HG03460 (cell line): ENCODE results near the gene TMEM158.
A peak's percentile ranks its signal among the peaks of the same experiment; 100 is the strongest.

Source experiments
- ATAC-seq: cut with Tn5 transposase; IDR thresholded peaks from one replicate; pipeline ENCODE4 v1.9.1; 2021; ENCODE audit not compliant: unreplicated experiment

The TMEM158 gene

DNA sequence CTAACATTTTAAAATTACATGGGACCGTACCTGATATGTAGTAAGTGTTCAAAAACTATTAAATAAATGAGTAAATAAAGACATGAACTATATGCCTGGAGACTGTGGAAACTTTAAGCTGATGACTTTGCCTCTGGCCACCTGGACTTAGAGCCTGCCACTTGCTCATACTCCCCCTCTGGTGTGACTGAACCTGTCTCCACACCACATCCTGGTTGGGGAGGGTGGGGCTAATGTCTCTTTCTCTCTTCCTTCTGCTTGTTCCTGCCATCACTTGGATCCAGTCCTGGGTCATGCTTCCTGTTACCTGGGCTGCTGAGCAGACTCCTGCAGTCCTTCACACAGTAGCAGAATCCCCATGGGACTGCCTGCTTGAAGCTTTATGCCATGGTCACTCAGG, 8.2 kb upstream of the TMEM158 start:
- ATAC-seq = no peak

DNA sequence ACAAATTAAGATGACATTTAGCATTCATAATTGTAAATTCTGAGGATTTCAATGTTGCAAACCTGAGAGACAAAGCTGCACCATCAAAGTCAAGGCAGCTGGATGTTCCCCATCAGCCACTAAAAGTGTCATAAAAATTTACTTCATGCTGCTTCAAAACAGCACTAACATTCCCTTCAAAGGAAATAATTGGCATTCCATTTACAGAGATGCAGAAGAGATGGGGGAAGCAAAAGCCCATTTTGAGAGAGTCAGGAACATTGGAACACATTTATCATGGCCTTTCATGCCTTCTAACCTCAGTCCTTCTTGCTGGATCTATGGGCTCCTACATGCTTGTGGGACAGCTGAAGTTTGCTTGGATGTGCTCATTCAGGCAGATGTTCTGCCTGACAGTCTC, 6.4 kb upstream of the TMEM158 start:
- ATAC-seq = no peak

DNA sequence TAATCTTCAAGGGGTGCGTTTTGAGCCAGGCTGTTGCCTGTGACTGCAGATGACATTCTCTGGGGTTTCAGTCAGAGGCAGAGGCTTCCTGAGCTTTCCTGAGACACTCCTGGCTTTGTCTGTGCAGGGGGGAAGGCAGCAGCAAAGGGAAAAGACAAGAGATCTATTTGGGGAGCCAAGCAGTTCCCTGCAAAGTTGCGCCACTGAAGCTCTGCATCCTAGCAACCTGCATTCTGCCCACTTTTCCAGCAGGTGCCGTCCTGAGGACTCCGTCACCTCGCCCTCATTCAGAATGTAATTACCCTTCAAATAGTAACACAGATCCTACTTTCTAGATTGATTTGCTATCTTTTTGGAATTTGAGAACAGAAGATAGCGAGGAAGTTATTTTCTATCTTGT, 1.9 kb upstream of the TMEM158 start:
- no peak for ATAC-seq

DNA sequence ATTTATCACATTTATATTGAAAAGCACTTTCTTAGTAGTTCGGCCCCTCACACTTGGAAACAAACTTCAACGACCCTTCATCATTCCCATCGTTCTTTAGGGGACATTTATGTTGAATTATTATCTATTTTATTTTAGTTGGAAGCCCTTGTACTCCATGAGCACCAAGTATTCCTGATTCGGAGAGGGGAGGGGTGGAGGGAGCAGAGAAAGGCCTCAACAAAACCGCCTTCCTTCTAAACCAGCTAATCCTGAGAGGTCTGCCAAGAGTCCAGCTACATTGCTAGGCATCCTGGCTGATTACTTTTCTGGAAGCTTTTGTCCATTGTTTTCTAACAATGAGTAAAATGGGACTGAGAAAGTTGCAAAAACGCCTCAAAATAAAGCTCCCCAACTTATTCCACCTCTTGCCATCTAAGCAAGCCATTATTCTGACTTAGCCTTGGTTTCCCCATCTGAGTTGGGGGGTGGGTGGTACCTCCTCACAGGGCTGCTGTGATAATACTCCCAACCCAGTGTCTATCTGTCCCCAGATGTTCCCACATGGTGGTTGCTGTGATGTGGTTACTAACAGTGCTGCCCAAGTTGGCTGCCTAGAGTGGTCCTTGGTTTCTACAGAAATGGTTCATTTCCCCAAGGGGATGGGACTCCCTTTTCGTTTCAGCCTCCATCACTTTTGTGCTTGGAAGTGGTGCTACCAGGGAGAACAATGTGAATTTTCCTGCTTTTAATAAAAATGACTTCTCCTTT, 1.2 kb upstream of the TMEM158 start:
- ATAC-seq = no peak

DNA sequence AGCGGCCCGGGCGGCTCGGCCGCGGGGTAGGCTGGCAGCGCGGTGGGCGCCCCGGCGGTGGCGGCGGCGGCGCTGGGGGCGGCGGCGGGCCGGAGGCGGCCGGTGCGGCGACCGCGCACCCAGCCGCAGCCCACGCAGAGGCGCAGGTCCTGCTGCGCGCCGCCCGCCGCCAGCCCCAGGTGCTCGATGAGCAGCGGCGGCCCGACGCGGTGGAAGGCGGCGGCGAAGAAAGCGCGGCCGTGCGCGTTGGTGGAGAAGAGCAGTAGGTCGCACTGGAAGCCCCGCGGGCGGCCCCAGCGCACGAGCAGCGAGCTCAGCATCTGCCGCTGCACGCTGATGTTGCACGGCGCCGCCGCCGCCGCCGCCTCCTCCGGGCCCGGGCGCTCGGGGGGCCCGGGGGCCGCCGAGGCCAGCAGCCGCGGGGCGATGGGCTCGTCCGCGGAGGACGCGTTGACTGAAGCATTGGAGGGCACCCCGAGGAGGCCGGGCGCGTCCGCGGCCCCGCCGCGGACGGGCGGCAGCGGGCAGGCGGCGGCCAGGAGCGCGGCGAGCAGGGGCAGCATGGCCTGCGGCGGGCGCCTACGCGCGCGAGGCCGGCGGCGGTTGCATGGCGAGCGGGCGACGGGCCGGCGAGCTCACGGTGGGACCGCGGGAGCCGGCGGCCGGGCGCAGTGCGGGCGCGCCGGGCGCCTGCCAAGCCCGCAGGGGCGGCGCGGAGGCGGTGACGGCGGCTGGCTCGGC, 452 bp downstream of the TMEM158 start:
- ATAC-seq = peak; percentile 27

DNA sequence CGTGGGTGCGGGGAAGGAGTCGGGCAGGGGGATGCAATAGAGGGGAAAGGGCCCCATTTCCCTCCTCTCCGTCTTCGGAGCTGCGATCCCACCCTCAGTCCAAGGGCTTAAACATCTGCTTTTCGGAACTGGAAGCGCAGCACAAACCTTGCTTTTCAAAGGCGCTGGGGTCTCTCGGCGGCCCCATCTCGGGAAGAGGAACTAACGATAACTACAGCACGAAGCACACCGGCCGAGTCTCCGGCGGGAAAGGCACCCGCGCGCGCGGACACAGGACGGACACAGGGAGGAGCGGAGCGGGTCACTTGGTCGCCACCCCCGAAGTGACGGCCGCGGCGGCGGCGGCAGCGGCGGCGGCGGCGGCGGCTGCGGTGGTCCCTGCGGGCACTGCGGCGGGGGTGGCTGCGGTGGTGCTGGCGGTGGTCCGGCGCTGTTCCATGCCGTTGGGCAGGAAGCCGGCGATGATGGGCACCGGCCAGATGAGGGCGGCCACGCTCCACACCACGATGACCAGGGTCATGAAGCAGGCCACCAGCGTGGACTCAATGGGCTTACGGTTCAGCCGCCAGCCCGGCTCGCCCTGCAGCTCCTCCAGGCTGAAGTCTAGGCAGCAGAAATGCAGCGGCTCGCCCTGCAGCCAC, 1.1 kb downstream of the TMEM158 start:
- no peak for ATAC-seq

DNA sequence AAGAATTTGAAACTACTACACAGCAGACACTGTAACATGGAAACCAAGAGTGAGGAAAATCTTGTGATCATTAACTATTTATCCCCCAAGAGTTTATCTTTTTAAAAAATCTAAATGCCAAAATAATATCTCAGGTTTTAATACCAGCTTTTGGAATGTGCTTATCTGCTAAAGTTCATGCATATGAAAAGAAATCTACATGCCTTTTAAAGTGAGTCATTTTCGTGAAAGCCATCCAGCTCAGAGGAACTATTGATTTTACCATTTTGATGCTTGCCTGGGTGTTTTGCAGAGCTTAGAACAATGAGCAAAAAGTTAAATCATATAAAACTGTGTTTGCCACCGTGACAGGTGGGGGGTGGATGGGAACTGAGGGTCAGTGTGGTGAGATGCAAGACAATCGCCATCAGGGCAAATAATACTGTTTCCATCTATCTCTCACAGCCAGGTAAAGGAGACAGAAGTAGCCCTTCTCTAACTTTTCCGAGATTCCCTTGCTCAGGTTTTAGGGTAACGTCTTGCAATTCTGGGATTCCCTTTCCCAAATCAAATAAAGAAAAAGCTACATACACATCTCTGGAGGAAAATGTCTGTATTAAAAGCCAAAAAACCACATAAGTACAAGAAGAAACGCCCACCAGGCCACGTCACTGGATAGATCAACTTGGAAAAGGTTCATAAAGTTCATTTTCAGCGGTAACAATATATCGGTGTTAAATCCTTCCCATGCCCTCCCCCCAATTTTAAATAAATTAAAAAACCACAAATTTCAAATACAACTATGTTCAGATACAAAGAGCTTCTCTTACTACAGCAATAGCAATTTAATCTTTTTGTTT, 2.0 kb downstream of the TMEM158 start:
- no peak for ATAC-seq

DNA sequence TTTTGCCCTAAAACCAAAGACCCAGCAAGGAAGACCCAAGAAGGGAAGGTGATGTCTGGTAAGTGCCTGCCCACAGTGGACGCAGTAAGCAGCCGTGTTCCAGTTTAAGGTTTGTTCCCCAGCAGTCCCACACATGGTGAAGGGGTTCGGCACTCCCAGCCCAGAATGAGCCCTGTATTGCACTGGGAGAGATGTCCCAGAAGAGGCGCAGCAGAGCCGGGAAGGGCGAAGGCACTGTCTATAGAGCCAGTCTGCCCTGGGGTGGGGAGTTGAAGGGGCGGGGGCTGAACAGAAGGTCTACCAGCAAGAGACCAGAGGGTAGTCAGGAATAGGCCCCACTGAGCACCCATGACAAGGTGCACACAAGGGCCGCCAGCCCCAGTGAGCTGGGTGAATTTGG, 6.4 kb downstream of the TMEM158 start:
- no peak for ATAC-seq

DNA sequence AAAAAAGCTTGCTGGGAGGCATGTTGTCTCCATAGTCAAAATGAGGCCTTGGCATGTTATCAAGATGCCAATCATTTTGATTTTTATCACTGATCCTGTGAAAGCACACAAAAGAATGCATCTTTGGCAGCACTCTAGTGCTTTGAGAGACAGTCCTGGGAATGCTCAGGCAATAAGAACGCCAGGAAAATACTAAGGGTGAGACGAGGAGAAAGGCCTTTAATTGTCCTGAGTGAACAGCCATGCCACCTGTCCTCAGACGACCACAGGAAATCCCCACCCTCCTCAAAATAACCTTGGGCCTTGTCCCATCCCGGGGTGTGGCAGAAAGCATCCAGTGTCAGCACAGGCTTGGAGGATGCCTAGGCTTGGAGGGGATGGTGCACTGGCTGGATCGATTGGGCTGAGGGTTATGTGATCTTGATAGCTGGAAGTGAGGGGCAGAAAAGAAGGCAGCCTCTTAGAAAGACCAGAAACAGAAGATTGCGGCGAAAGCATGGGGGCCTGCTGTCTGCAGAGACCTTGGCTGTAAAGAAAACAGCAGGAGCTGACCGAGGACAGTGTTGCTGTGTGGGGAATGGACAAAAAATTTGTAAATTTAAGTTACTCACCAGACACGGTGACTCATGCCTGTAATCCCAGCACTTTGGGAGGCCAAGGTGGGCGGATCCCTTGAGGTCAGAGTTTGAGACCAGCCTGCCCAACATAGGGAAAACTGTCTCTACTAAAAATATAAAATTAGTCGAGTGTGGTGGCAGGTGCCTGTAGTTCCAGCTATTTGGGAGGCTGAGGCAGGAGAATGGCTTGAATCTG, 7.3 kb downstream of the TMEM158 start:
- no peak for ATAC-seq

DNA sequence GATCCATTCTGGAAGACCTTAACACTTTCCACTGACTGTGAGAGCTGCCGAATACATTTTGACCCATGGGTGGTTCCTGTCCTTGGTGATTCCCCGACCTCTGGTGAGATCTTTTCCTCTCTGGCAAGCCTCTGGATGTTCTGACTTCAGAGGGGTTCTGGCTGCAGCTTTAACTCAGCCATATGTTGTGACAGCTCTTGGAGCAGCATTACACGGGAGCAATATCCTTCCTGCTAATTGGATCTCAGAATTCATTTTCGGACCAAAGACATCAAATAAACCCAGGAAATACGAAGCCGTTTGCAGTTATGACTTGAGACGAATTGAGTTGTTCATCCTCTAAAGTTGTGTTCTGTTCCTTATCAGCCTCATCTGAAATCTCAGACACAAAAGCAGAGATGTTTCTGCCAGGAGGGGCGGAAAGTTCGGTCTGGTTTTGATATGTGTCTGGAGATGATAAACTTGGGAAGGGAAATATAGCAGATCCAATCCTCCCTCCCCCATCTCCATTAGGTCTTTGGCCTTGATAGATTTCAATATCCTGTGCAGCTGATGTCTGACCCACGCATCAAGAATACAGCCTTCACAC, 10.0 kb downstream of the TMEM158 start:
- no peak for ATAC-seq

DNA sequence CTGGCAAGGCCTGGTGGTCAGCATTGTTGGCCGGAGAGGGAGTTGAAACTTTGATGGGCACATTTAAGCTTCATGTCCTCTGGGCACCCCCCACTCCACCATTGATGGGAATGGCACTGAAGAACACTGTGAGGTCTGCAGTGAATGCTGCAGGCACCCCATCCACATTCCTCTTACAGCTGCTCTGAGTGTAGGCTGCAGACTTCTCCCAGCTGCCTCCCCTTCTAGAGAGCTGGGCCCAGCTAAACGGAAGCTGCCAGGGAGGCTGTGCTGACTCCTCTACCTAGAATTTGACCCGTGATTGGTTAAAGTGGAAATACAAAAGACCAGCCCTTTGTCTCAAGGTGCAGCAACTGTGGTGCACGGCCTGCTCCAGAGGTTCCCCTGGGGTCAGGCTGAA, 10.6 kb downstream of the TMEM158 start:
- ATAC-seq = no peak

DNA sequence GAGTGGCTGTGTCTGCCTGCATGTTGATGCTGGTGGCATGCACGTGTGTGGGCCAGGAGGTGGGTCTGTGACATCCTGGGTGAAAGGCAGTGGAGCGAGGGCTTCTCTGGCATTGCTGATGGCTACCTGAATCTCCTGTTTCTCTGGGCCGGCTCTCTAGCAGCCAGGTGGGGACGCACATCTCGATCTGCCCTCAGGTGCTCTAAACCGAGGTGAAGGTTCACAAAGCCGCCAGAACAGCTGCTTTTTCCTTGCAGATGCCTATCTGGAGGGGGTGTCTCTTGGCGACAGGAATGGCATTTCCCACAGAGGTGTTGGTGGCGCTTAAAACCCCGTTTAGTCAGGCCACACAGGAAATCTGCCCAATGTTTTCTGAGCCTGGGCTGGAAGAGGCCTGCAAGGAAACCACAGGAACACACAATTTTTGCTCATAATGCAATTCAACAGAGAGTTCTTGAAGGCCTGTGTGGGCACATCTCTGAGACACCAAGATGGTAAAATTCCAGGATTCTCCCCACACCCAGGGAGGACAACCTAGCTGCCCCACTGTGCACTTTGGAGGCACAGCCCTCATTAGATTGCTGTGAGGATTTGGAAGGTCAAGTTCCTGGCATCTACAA, 11.9 kb downstream of the TMEM158 start:
- no peak for ATAC-seq

DNA sequence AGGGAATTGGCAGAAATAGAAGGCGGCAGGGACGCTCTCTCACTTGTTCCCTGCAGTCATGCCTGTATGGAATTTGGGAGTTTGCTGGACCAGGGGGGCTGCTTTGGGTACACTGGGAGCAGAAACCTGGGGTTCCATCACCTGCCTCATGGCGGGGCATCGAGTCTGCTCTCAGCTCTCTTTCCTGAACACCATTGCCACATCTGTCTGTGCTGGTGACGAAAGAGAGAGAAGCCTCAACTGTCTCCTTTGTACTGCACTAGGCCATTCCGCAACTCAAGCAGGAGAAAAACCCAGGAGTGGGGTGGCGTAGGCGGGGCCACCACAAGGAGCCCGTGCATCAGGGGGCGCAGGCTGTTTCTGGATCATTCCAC, 14.0 kb downstream of the TMEM158 start:
- ATAC-seq = no peak

DNA sequence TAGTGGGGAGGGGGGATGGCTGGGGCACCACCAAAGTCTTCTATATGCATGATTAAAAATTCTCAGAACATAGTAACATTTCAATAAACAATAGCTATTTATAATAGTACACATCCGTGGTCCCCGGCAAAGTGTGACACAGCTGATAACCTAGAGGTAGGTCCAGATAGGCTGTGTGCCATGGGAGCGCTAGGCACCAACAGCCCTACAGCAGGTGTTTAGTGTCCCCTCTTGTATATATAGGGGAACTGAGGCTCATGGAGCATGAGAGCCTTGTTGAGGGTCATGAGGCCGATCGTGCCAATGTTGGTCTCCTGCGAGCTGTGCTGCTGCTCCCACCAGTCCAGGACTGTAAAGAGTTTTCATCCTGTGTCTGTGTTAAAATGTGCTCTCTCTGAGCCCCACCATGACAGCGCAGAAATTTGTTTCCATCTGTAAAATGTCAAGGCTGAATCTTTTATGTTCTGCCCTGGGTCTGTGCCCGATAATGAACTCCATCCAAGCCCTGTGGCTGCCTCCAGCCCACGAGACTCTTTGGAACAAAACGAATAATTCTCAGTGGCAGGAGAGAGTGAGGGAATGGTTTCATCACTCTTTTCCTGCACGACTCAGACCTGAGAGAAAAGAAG, 14.5 kb downstream of the TMEM158 start:
- ATAC-seq = no peak

DNA sequence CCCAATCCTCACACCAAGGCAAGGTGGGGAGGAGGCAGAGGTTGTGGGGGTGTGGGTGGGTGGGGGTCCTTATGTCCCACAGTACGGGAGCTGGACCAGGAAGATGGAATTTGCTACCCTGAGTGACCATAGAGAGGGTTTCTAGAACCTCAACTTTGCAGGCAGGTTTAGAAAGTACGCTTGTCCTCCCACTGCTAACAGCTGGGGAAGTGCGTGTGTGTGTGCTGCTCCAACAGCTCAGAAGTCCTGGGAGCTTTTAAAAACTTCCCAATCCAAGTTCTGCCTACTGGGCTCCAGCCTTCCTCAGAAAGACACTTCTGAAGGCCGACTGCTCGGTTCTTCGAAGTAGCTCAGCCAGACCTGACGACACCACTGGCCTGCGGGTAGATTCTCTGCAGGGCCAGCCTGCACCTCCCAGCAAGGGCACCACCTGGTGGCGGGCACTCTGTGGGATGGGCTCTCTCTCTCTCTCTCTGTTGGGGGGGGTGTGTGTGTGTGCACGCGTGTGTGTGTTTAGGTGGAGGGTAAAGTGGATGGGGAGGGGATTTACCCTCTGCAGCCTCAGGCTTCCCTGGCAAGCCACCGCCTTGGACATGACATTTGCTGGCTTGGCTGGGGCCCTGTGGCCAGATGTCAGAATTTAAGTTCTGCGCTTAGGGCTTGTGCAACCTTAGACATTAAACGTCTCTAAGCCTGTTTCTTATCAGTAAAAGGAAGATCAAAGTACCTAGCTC, 15.6 kb downstream of the TMEM158 start:
- no peak for ATAC-seq

DNA sequence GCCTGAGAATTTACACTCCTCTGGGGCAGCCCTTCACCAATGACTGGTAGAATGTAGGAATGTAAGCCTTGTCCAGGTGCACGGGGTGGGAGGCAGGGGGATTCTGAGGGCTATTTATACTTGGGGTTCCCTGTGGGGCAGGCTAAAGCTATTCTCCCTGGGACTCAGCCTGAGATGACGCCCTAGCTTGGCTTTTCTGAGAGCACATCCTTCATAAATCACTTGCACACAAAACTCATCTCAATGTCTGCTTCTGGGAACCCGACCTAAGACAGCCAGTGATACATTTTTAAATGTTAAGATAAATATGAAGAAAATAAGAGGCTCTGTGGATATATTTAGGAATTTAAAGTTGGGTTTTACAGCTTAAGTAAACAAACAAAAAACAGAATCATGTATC, 16.6 kb downstream of the TMEM158 start:
- ATAC-seq = no peak

DNA sequence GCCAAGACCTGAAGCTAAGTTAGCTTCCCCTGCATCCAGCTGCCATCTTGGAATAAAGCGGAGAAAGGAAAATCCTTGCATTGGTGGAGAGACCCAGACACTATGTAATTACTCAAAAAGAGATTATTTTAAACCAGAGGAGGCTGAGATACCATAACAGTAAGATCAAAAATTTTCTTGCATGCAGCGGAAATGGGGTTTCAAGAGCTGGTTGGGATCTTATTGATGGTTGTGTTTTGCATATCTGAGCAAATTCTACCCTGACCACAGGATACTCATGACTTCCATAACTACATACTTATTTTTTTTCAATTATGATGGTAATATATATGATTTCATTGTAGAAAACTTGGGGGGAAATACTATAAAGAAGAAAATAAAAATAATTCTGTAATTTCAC, 17.5 kb downstream of the TMEM158 start:
- ATAC-seq = no peak

DNA sequence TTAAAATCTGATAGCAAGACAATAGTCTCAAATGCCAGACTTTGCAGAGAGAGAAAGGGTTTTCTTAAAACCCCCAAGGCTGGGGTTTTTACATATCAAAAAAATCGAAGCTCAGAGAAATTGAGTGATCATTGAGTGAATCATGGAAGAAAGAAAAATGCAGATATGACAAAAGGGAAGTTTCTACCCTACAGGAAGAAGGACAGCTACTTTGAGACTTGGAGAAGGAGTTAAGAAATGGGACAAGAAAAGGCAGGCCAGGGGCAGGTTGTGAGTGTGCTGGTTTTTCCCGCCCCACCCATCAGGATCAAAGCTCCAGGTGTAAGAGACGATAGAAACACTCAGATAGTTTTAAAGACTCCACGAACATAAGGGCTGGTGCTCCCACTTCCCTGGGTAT, 18.6 kb downstream of the TMEM158 start:
- no peak for ATAC-seq

DNA sequence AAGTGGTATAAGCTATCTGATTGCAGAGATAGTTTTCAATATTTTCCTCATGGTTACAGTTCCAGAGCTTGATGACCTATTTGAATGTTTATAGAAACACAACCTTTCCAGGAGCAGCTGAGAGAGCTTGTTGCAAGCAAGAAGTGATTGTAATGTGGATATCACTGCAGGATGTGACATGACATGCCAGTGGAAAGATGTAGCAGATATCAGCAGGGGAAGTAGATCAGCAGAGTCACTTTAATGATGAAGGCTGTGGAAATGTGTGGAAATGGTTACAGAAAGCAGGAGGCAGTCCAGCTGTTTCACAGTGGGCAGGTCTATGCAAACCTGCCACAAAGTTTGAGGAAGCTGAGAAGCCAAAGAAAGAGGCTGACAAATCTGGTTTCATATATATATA, 21.0 kb downstream of the TMEM158 start:
- no peak for ATAC-seq
